HG02623 (cell line): ENCODE measurements around the gene PAMR1.
"Not testable (repeated sequence)": the region's sequence is repeated elsewhere in the genome, so short reads cannot be mapped to it uniquely, and the experiment has no call there.

Experiments used
- ATAC-seq: cut with Tn5 transposase; IDR thresholded peaks from one replicate; pipeline ENCODE4 v1.9.1; 2021; ENCODE audit warnings: moderate library complexity; ENCODE audit not compliant: unreplicated experiment

Gene PAMR1

GRCh38 chr11:35545391-35546003 lies 20.1 kb upstream of the PAMR1 start:
- no peak for ATAC-seq

- no peak for ATAC-seq
These were observed 18.1 kb upstream of the PAMR1 start for GRCh38 chr11:35543481-35543880.

- no peak for ATAC-seq
These were observed 16.4 kb upstream of the PAMR1 start for GRCh38 chr11:35541621-35542375.

- no peak for ATAC-seq
These were observed 15.1 kb upstream of the PAMR1 start for GRCh38 chr11:35540526-35540925.

- ATAC-seq: no peak
These were observed 14.4 kb upstream of the PAMR1 start for GRCh38 chr11:35539781-35540281.

- no peak for ATAC-seq
These were observed 13.8 kb upstream of the PAMR1 start for GRCh38 chr11:35539256-35539655.

- no peak for ATAC-seq
These were observed 11.1 kb upstream of the PAMR1 start for GRCh38 chr11:35536470-35536869.

- no peak for ATAC-seq
These were observed 5.8 kb upstream of the PAMR1 start for GRCh38 chr11:35531246-35531645.

- ATAC-seq: no peak
These were observed 4.6 kb upstream of the PAMR1 start for GRCh38 chr11:35529971-35530495.

- no peak for ATAC-seq
These were observed 965 bp upstream of the PAMR1 start for GRCh38 chr11:35526370-35526792.

GRCh38 chr11:35524780-35525179 lies 636 bp downstream of the PAMR1 start:
- no peak for ATAC-seq

- ATAC-seq: no peak
These were observed 1.6 kb downstream of the PAMR1 start for GRCh38 chr11:35523861-35524260.

GRCh38 chr11:35523331-35523768 lies 2.1 kb downstream of the PAMR1 start:
- ATAC-seq: no peak

GRCh38 chr11:35522091-35522490 lies 3.3 kb downstream of the PAMR1 start:
- ATAC-seq: not testable (repeated sequence)

- ATAC-seq: no peak
These were observed 5.0 kb downstream of the PAMR1 start for GRCh38 chr11:35520376-35520775.

- ATAC-seq: no peak
These were observed 6.7 kb downstream of the PAMR1 start for GRCh38 chr11:35518766-35519165.

- no peak for ATAC-seq
These were observed 7.9 kb downstream of the PAMR1 start for GRCh38 chr11:35517481-35517880.

GRCh38 chr11:35516403-35516802 lies 9.0 kb downstream of the PAMR1 start:
- ATAC-seq: no peak

- ATAC-seq: no peak
These were observed 10.2 kb downstream of the PAMR1 start for GRCh38 chr11:35515224-35515623.

GRCh38 chr11:35514481-35514880 lies 10.9 kb downstream of the PAMR1 start:
- ATAC-seq: no peak

GRCh38 chr11:35511666-35512065 lies 13.8 kb downstream of the PAMR1 start:
- ATAC-seq: no peak

- no peak for ATAC-seq
These were observed 17.7 kb downstream of the PAMR1 start for GRCh38 chr11:35507688-35508087.
